GM13976 (cell line): ENCODE results near the gene COL4A1.

Experiments
- DNase-seq: peaks from one replicate; pipeline ENCODE4 v3.0.0; 2012; ENCODE audit warnings: low spot score
- CTCF ChIP-seq: IDR thresholded peaks from 2 replicates; pipeline ENCODE4 v1.5.1; 2012; ENCODE audit warnings: borderline replicate concordance, mild to moderate bottlenecking; ENCODE audit not compliant: insufficient read depth; ENCODE audit errors: extremely low read depth, missing control alignments, control extremely low read depth
- in situ Hi-C: fragments of 300-500 bp; cut with MboI; formaldehyde crosslinking; loops from one replicate; pipeline ENCODE4 v1.12.0; 2022; ENCODE audit warnings: low sequenced_read_pairs, mixed read lengths, inconsistent platforms; ENCODE audit not compliant: unreplicated experiment

Gene COL4A1

DNA sequence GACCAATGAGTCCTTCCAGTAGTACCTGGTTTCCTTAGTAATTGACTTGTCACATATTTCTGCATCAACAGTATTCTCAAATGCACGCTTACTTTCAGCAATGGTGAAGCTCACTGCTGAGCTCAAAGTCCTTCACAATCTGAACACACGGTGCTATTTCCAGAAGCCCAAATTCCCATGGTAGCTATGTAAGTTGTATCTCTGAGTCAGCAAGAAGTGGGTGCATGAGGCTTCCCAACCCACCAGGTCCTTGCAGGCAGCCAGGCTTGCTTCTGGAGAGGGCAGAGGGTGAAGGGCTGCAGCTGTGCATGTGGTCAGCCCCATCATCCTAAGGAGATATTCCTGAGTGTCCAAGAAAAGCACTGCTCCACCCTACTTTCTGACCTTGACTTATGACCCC is 25.8 kb upstream of the COL4A1 start:
- DNase-seq = no peak
- no peak for TF ChIP-seq CTCF
- in situ Hi-C loops = no loop called here

DNA sequence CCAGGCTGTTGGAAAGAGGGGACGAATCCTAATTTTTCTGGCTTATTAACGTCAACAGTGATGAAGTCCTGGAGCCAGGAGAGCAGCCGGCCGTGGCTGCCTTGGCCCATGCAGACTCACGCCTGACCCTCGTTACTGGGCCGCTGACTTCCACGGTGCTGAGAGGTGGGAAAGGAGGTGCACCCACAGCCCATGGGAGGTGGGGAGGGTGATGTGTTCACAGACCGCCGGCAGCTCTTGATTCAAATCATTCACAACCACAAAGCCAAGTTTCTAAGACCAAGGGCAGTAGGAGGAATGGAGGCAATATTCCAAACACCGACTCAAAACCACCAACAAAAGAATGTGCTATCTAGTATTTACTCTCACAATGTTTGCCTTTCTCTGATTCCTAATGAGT is 24.4 kb upstream of the COL4A1 start:
- DNase-seq = no peak
- TF ChIP-seq CTCF = no peak
- in situ Hi-C loops = no loop called here

- no peak for DNase-seq
- TF ChIP-seq CTCF = no peak
- in situ Hi-C loops = no loop called here
Observed at GRCh38 chr13:110330491-110331011, 23.6 kb upstream of the COL4A1 start.

GRCh38 chr13:110329798-110330461 is 23.0 kb upstream of the COL4A1 start:
- in situ Hi-C loops = no loop called here
- no peak for DNase-seq
- TF ChIP-seq CTCF = no peak

- no peak for TF ChIP-seq CTCF
- no peak for DNase-seq
- in situ Hi-C loops = no loop called here
Observed at GRCh38 chr13:110329258-110329657, 22.3 kb upstream of the COL4A1 start.

- TF ChIP-seq CTCF = no peak
- in situ Hi-C loops = no loop called here
- no peak for DNase-seq
Observed at GRCh38 chr13:110328573-110328972, 21.6 kb upstream of the COL4A1 start.

- no peak for TF ChIP-seq CTCF
- no peak for DNase-seq
- in situ Hi-C loops = no loop called here
Observed at GRCh38 chr13:110327051-110327721, 20.2 kb upstream of the COL4A1 start.
